GM10266 (cell line): ENCODE measurements around the gene RPAP2.
"Not testable (repeated sequence)": the region's sequence is repeated elsewhere in the genome, so short reads cannot be mapped to it uniquely, and the experiment has no call there.

Experiments
- DNase-seq: peaks from one replicate; pipeline ENCODE4 v3.0.0; 2012; ENCODE audit errors: extremely low spot score
- CTCF ChIP-seq: IDR thresholded peaks from 2 replicates; pipeline ENCODE4 v1.5.1; 2012; ENCODE audit warnings: mild to moderate bottlenecking, low read depth; ENCODE audit not compliant: control insufficient read depth, insufficient read depth; ENCODE audit errors: missing control alignments

RPAP2 gene

DNA sequence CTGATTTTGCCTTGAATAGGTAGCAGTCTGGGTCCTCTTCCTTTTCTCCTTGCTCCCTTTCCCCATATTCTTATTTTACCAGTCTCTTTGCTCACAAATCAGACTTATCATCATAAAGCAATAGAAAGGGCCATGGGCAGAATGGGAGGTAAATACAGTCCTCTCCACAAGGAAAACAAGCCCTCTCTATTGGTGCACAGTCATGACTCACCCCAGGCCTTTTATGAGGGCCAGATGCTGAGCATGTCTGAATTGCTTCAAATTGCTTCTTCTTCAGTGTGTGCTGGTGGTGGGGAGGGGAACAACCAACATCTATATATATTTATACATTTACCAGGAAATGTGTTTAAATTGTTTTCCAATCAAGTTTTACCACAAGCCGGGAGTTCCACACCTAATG lies 112.7 kb downstream of the RPAP2 start:
- no peak for TF ChIP-seq CTCF
- no peak for DNase-seq

DNA sequence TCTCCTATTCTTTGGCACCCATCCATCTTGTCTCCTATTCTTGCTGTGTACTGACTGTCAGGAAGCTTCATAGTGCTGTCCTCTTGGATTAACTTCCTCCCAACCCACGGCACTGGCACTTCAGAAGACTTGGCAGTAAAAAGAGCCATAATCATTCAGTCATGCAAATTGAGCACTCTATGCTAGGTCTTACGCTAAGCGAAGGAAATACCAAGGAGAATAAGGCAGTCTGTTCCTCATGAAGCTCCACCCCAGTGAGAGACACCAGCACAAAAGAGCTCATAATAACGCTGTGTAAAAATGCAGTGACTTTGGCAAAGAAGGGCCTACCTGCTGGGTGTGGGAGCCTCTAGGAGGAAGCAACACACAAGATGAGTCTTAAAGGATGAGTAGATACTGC lies 120.8 kb downstream of the RPAP2 start:
- no peak for DNase-seq
- no peak for TF ChIP-seq CTCF

GRCh38 chr1:92424381-92424780 lies 125.5 kb downstream of the RPAP2 start:
- no peak for TF ChIP-seq CTCF
- DNase-seq: no peak

DNA sequence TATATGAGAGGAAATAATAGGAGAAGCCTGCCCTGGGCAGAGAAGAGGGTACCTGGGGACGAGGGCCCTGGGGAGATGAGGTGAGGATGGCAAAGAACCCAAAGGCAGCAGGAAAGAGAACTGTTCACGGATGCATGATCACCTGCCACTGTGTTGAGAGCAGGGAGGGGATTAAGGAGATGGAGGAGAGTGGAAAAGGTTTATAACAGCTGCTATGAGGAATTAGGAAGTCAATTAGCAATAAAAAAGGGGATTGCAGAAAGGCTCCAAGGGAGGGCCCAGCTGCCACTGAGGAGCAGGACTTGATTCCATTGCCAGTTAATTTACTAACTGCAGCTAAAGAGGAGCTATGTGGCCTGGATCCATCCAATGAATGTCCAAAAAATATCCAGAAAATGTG lies 126.8 kb downstream of the RPAP2 start:
- DNase-seq: no peak
- TF ChIP-seq CTCF: no peak

DNA sequence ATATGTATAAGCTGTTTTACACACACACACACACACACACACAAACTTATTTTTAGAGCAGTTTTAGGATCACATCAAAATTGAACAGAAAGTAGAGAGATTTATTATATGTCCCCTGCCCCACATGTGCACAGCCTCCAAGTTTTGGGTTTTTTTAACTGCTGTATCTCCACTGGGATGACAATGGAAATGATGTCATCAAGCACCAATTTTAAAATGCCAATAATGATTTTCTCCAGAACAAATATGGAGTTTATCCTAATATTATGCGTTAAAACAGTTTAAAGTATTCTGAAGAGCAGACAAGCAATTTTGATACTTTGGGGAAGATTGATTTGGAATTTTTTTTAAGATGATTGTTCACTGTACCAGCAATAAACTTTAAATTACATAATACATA lies 131.2 kb downstream of the RPAP2 start:
- no peak for TF ChIP-seq CTCF
- DNase-seq: no peak

- DNase-seq: not testable (repeated sequence)
Measured at GRCh38 chr1:92434572-92434971, 135.7 kb downstream of the RPAP2 start.

DNA sequence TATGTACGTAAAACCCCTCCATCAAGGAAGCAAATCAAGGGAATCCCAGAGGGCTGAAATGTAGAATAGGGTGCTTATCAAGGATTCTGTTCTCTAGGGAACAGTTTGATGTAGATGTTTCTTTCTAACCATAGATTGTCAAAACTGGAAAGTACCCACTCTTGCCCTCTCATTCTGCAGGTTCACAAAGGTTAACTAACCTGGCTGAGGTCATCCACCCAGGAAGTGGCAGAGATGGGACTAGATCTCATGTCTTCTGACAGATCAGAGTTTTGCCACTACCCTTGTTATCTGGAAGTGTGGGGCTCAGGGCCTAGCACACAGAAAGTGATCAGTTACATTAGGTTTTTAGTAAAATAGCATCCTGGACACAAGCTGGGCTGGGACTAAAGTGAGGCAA lies 140.4 kb downstream of the RPAP2 start:
- no peak for DNase-seq
- no peak for TF ChIP-seq CTCF

GRCh38 chr1:92441316-92441696 lies 142.4 kb downstream of the RPAP2 start:
- no peak for TF ChIP-seq CTCF
- no peak for DNase-seq
